22Rv1 (cell line): ENCODE data around the gene TRIO.

Experiments used
- H3K27ac ChIP-seq: fragments of 450-650 bp; 2 replicates; pipeline ENCODE4 v1.5.1; 2017
- CTCF ChIP-seq: fragments of 450-650 bp; IDR thresholded peaks from 2 replicates; pipeline ENCODE4 v1.5.1; 2017; ENCODE audit warnings: mild to moderate bottlenecking
- ZFX ChIP-seq: fragments of 450-650 bp; IDR thresholded peaks from 2 replicates; pipeline ENCODE4 v1.6.1; 2017; ENCODE audit warnings: antibody characterized with exemption, borderline replicate concordance

TRIO gene

GRCh38 chr5:14143546-14143840 lies 351 bp downstream of the TRIO start:
- no peak for TF ChIP-seq CTCF
- no peak for TF ChIP-seq ZFX
- H3K27ac ChIP-seq = peak overlapping the region; percentile 84

- peak overlapping the region; percentile 84 for H3K27ac ChIP-seq
- TF ChIP-seq CTCF = no peak
- no peak for TF ChIP-seq ZFX
Observed at GRCh38 chr5:14143841-14144585, 871 bp downstream of the TRIO start.

GRCh38 chr5:14144586-14145434 lies 1.7 kb downstream of the TRIO start:
- TF ChIP-seq ZFX (no peak), CTCF (no peak)
- H3K27ac ChIP-seq = peak overlapping the region; percentile 84; the same call in 1 of the 2 replicates

GRCh38 chr5:14145435-14146334 lies 2.5 kb downstream of the TRIO start:
- 0 out of 2 replicates have a peak overlapping the region, but pooled peaks have one; percentile 30 for H3K27ac ChIP-seq
- TF ChIP-seq CTCF (no peak), ZFX (no peak)

- no peak for TF ChIP-seq ZFX
- TF ChIP-seq CTCF = no peak
- H3K27ac ChIP-seq = no peak overlapping the region
Observed at GRCh38 chr5:14146725-14147124, 3.6 kb downstream of the TRIO start.

- no peak for TF ChIP-seq CTCF
- TF ChIP-seq ZFX = no peak
- no peak overlapping the region for H3K27ac ChIP-seq
Observed at GRCh38 chr5:14147210-14147609, 4.1 kb downstream of the TRIO start.
